ENCODE data around the gene ANKRD39. TPM values are rescaled to one million over a fixed set of nuclear protein-coding genes. Genes with fewer than 3 reads are reported as not detected.

ANKRD39 gene
- total and polyA plus RNA-seq, 2 experiments from 2014 or later: 17.5 to 32.0 TPM

- peaks cover 65% of the 10 kb centered on the region for H3K36me3 Mint-ChIP-seq (ENCODE audit: low read depth)
- Histone ChIP-seq H3K4me2 (no peak overlapping the region), H2AFZ (no peak overlapping the region), H3K27ac (ENCODE audit: low read depth) (no peak overlapping the region), H3F3A (replicated peaks; ENCODE audit: low read depth) (no peaks in the 10 kb centered on the region), H3K36me3 (ENCODE audit: insufficient read depth) (peaks cover 1% of the 10 kb centered on the region; the same call in 1 of the 2 replicates), H3K9me2 (ENCODE audit: insufficient read depth) (no peaks in the 10 kb centered on the region), H3K27me3 (ENCODE audit: insufficient read depth) (no peaks in the 10 kb centered on the region), H3K4me3 (no peak overlapping the region), H3K79me2 (replicated peaks; ENCODE audit: insufficient read depth) (peaks cover 55% of the 10 kb centered on the region), H4K20me1 (replicated peaks; ENCODE audit: insufficient read depth) (peaks cover 33% of the 10 kb centered on the region), H3K4me1 (ENCODE audit: insufficient read depth) (no peaks in the 10 kb centered on the region; the same call in 1 of the 2 replicates)
- H3K9me3 Mint-ChIP-seq: no peaks in the 10 kb centered on the region
- peaks cover 3% of the 10 kb centered on the region for H3K27me3 Mint-ChIP-seq (ENCODE audit: insufficient read depth, low read depth, poor library complexity)
- TF ChIP-seq NANOG (IDR thresholded peaks at IDR 0.05; ENCODE audit: borderline replicate concordance): no peak
- no peak for TF ChIP-seq ZNF114 (CRISPR knock-in tag; IDR thresholded peaks at IDR 0.05)
- TF ChIP-seq JUNB (IDR thresholded peaks at IDR 0.05; ENCODE audit: unreplicated experiment): no peak
- no peak for TF ChIP-seq ETS1 (IDR thresholded peaks at IDR 0.05)
- TF ChIP-seq ZNF331 (CRISPR knock-in tag; IDR thresholded peaks at IDR 0.05; ENCODE audit: low read depth): no peak
- no peak for TF ChIP-seq CTCF (conservative IDR thresholded peaks at IDR 0.05; ENCODE audit: low read depth in 2 of 2)
- TF ChIP-seq EZH2phosphoT487 (IDR thresholded peaks at IDR 0.05; ENCODE audit: unreplicated experiment): no peak
- TF ChIP-seq POLR2AphosphoS5 (IDR thresholded peaks at IDR 0.05; ENCODE audit: low read depth): no peak
- TF ChIP-seq REST (IDR thresholded peaks at IDR 0.05; ENCODE audit: unreplicated experiment): no peak
- TF ChIP-seq ZNF462 (CRISPR knock-in tag; IDR thresholded peaks at IDR 0.05): no peak
- no peak for TF ChIP-seq EZH2 (IDR thresholded peaks at IDR 0.05; ENCODE audit: low read depth, unreplicated experiment)
- no peak for TF ChIP-seq CREB1 (CRISPR knock-in tag; IDR thresholded peaks at IDR 0.05; ENCODE audit: low read depth)
- no peak for TF ChIP-seq STAT1 (IDR thresholded peaks at IDR 0.05; ENCODE audit: unreplicated experiment)
- peaks cover 21% of the 10 kb centered on the region for H3K4me1 Mint-ChIP-seq
- DNase-seq (ENCODE audit: low spot score) (no peak), ATAC-seq (no peak)
- H3K4me3 Mint-ChIP-seq: no peak overlapping the region
- H3K27ac Mint-ChIP-seq: no peak overlapping the region
Measured at GRCh38 chr2:96824079-96824870, 33.5 kb downstream of the ANKRD39 start.

All from GM23338 (cell line).